ENCODE results near the gene XDH.

The XDH gene

DNA sequence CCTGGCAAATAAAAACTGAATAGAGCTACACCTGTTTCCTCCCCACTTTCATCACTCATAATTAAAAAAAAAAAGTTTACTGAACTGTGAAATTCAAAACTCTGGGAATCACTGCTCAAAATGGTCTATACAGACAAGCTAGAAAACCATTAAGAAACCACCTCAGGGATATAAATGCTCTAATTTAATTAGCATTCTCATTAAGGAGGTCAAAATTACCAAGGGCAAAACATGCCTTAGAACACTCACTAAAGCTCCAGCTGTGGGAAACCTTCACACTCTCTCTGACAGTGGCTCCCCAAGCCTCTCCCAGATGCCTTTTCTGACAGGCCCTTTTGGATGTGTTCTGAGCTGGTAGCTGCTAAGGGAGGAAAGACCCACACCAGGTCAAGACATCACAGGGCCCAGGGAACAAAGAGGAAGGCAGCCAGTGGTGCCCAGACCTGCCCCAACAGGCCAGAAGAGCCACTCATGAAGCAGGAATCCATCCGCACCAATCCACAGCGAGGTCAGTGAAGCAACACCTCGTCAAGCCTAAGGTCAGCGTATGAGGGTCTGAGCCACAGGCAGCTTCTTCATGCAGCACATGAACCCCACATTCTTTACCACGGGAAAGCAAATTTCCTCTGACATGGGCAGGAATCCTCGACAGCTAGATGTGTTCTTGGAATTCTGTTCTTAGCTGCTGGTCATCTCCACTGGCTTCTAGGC is 35.6 kb downstream of the XDH start:
- Histone ChIP-seq H3K9me3 (no peaks in the 10 kb centered on the region), H3K36me3 (no peaks in the 10 kb centered on the region), H3K4me1 (peaks cover 0 to 4% (median 0%) of the 10 kb centered on the region in 4 donors), H3K27me3 (no peaks in the 10 kb centered on the region), H3K4me3 (no peak overlapping the region), H3K27ac (no peak overlapping the region)
- no peak for DNase-seq
- intact Hi-C loops (cut with DNase I; ENCODE audit: low total_unique reads) = no loop called here
- TF ChIP-seq, protein P1, sequence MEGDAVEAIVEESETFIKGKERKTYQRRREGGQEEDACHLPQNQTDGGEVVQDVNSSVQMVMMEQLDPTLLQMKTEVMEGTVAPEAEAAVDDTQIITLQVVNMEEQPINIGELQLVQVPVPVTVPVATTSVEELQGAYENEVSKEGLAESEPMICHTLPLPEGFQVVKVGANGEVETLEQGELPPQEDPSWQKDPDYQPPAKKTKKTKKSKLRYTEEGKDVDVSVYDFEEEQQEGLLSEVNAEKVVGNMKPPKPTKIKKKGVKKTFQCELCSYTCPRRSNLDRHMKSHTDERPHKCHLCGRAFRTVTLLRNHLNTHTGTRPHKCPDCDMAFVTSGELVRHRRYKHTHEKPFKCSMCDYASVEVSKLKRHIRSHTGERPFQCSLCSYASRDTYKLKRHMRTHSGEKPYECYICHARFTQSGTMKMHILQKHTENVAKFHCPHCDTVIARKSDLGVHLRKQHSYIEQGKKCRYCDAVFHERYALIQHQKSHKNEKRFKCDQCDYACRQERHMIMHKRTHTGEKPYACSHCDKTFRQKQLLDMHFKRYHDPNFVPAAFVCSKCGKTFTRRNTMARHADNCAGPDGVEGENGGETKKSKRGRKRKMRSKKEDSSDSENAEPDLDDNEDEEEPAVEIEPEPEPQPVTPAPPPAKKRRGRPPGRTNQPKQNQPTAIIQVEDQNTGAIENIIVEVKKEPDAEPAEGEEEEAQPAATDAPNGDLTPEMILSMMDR (IDR thresholded peaks at IDR 0.05) = no peak

GRCh38 chr2:31378389-31378788 is 36.2 kb downstream of the XDH start:
- no peak for DNase-seq
- Histone ChIP-seq H3K9me3 (no peaks in the 10 kb centered on the region), H3K36me3 (no peaks in the 10 kb centered on the region), H3K27ac (no peak overlapping the region), H3K27me3 (no peaks in the 10 kb centered on the region), H3K4me1 (peaks cover 0 to 1% (median 0%) of the 10 kb centered on the region in 4 donors), H3K4me3 (no peak overlapping the region)
- TF ChIP-seq, protein P1 (IDR thresholded peaks at IDR 0.05) = no peak
- intact Hi-C loops (cut with DNase I; ENCODE audit: low total_unique reads) = no loop called here

- DNase-seq = no peak
- Histone ChIP-seq H3K27ac (no peak overlapping the region), H3K27me3 (no peaks in the 10 kb centered on the region), H3K4me1 (no peaks in the 10 kb centered on the region), H3K9me3 (no peaks in the 10 kb centered on the region), H3K36me3 (peaks cover 0 to 4% (median 0%) of the 10 kb centered on the region in 3 donors), H3K4me3 (no peak overlapping the region)
- TF ChIP-seq, protein P1 (IDR thresholded peaks at IDR 0.05) = no peak
- intact Hi-C loops (cut with DNase I; ENCODE audit: low total_unique reads) = no loop called here
These were observed 41.4 kb downstream of the XDH start for GRCh38 chr2:31373127-31373526.

DNA sequence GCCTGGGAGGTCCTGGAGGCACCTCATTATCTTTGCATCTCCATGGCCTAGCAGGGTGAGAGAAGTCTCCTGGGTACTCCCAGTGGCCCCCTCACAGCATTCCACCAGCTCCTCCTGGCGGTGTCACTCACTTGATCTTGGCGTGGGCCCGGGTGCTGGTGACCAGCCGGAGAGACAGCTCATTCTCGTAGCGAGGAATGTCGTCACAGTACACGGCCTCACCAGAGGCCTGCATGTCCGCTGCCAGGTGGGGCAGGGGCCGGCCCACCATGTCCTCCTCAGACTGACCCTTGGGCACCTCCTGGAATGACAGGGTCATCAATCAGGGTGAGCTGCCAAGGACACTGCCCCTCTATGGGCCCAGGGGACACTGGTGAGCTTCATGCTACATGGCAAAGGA is 42.4 kb downstream of the XDH start:
- Histone ChIP-seq H3K4me3 (no peak overlapping the region), H3K4me1 (no peaks in the 10 kb centered on the region), H3K27ac (no peak overlapping the region), H3K36me3 (peaks cover 0 to 4% (median 0%) of the 10 kb centered on the region in 3 donors), H3K9me3 (no peaks in the 10 kb centered on the region), H3K27me3 (no peaks in the 10 kb centered on the region)
- TF ChIP-seq, protein P1 (IDR thresholded peaks at IDR 0.05) = no peak
- intact Hi-C loops (cut with DNase I; ENCODE audit: low total_unique reads) = no loop called here
- no peak for DNase-seq

DNA sequence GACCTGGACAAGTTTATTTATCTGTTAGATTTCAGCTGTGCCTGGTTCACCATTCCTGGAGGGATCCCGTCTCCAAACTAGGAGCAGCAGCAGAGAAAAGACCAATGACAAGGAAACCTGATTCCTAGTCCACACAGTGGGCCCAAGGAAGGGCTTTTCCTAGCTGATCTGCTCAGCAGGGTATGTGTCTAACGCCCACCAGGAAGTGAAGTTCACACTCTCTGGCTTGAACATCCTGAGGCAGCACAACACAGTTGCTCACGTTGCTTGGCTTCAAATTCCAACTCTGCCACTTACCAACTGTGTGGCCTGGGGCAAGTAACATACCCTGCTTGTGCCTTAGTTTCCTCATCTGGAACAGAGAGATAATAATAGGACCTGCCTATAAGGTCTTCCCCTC is 42.9 kb downstream of the XDH start:
- TF ChIP-seq, protein P1 (IDR thresholded peaks at IDR 0.05) = no peak
- H3K27ac ChIP-seq = no peak overlapping the region

More for the DNA sequence above, 42.9 kb downstream of the XDH start:
- intact Hi-C loops (cut with DNase I; ENCODE audit: low total_unique reads) = no loop called here
- Histone ChIP-seq H3K4me1 (no peaks in the 10 kb centered on the region), H3K27me3 (no peaks in the 10 kb centered on the region), H3K36me3 (peaks cover 0 to 4% (median 0%) of the 10 kb centered on the region in 3 donors), H3K9me3 (no peaks in the 10 kb centered on the region), H3K4me3 (no peak overlapping the region)
- DNase-seq = no peak

All from tibial artery (tissue), 4 donors.